ENCODE data around the gene DOCK10.

DOCK10 gene

DNA sequence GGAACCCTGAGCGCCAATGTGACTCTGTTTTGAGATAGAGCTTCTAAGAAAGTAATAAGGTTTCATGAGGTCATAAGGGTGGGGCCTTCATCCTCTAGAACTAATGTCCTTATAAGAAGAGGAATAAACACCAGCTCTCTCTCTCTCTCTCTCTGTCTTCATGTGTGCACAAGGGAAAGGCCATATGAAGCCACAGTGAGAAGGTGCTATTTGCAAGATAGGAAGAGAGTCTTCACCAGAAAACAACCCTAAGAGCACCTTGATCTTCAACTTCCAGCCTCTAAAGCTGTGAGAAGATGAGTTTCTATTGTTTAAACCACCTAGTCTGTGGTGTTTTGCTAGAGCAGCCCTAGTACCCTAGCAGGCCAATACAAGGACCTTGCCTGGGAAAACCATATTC is 55.8 kb downstream of the DOCK10 start:
- TF ChIP-seq, protein P1, sequence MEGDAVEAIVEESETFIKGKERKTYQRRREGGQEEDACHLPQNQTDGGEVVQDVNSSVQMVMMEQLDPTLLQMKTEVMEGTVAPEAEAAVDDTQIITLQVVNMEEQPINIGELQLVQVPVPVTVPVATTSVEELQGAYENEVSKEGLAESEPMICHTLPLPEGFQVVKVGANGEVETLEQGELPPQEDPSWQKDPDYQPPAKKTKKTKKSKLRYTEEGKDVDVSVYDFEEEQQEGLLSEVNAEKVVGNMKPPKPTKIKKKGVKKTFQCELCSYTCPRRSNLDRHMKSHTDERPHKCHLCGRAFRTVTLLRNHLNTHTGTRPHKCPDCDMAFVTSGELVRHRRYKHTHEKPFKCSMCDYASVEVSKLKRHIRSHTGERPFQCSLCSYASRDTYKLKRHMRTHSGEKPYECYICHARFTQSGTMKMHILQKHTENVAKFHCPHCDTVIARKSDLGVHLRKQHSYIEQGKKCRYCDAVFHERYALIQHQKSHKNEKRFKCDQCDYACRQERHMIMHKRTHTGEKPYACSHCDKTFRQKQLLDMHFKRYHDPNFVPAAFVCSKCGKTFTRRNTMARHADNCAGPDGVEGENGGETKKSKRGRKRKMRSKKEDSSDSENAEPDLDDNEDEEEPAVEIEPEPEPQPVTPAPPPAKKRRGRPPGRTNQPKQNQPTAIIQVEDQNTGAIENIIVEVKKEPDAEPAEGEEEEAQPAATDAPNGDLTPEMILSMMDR (IDR thresholded peaks at IDR 0.05; ENCODE audit: low read depth, low read length, missing control alignments), result no peak
- DNase-seq (ENCODE audit: extremely low read depth, low read depth), result no peak
- no peak overlapping the region for H3K4me3 ChIP-seq (replicated peaks; ENCODE audit: low read depth, low read length)

DNA sequence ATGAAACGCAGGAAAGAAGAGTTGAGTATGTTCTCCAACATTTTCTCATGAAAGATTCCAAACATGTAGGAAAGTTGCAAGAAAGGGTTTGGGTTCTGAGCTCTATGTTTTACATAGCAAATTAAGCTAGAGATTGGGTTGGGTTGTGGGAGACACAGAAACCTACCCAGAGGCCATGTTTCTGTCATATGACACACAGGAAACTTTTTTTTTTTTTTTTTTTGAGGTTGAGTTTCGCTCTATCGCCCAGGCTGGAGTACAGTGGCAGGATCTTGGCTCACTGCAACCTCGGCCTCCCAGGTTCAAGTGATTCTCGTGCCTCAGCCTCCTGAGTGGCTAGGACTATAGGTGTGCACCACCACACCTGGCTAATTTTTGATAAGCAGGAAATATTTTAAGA is 57.6 kb downstream of the DOCK10 start:
- DNase-seq (ENCODE audit: extremely low read depth, low read depth), result no peak
- H3K4me3 ChIP-seq (replicated peaks; ENCODE audit: low read depth, low read length), result 0 out of 2 replicates have a peak overlapping the region, but pooled peaks have one; percentile 12
- TF ChIP-seq, protein P1 (IDR thresholded peaks at IDR 0.05; ENCODE audit: low read depth, low read length, missing control alignments), result no peak

DNA sequence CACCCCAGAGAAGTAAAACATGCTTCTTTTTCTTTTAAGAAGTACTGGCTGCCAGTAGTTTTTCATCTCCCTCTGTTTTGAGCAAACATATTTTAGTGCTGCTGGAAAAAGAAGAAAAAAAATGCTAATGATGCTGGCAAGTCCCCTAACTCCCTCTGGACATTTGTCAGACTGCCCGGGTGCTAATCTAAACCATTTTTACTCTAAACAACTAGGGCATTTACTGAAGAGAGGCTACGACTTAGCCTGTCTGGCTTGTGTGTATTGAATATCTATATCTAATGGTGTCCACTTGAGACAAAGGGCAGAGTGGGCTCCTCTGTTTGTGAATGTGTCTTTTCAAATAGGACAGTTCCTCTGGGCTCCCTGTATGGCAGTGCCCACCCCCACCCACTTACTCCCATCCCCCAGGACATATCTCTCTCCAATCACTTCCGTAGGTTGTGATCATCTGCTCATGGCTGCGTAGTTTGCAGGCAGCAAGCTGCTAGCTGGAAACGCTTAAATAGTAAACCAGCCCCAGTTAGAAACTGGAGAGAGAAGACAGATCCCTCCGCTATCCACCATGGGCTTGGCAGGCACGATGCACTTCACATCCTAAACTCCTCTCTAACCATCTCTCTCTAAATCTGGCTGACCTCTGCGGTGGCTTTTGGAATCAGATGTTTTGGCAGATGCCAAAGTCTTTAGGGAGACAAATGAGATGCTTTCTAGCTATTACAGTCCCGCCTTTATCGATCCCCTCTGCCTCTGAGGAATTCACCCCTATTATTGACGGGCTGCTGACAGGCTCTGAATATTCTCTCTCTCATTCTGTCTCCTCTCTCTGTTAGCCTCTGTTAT is 58.3 kb downstream of the DOCK10 start:
- H3K4me3 ChIP-seq (replicated peaks; ENCODE audit: low read depth, low read length), result peak overlapping the region; percentile 12
- DNase-seq (ENCODE audit: extremely low read depth, low read depth), result peak; percentile 32
- TF ChIP-seq, protein P1 (IDR thresholded peaks at IDR 0.05; ENCODE audit: low read depth, low read length, missing control alignments), result no peak

DNA sequence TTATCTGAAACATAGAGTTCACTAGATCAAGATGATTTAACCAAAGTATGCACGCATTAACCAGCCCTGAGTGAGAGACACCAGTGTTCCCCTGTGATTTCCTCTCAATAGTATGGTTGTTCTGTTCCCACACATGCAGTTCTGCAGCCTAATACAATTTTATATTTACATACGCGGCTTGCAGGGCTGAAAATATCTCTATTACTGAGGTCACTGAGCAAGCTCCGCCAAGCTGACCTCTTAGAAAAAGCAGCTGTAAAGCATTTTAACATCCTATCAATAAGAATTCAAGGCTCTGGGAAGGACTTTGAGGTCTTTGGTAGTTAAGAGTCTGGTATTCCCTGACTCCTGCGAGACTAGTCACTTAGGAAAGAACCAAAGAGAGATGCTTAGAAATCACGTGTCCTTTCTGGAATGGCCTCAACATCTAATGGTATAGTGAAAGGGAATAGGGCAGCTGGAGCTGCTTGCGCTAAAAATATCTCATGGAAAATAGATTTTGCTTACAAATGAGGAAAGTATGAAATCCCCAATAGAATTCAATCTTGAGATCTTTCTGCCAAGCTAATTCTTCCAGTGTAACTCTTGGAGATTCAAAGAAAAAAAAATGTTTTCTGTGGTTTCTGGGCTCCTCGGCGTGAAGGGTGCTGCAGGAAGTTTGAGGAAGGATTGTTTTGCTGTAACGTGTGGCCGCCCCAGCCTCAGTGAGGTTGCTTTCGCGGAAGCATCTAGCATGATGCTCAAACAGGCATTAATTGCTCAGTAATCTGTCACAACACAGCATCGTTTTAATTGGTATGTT is 59.2 kb downstream of the DOCK10 start:
- DNase-seq (ENCODE audit: extremely low read depth, low read depth), result peak; percentile 32
- peak overlapping the region; percentile 12 for H3K4me3 ChIP-seq (replicated peaks; ENCODE audit: low read depth, low read length)
- TF ChIP-seq, protein P1 (IDR thresholded peaks at IDR 0.05; ENCODE audit: low read depth, low read length, missing control alignments), result no peak

DNA sequence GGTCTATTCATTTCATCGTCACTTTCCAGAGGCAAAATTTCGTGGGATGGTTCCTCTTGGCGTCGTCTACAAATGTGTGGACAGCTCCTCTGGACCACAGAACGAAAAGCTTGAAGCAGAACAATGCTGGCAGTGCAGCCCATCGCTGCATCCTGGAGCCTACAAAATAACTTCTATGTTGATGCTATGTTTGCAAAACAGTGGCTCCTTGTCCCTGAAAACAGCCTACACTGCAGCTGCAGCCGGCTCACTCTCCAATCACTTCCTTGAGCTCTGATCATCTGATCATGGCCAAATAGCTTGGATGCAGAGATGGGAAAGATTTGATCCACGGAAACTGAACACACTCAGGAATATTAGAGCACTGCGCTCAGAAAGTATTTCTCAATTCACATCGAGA is 60.0 kb downstream of the DOCK10 start:
- TF ChIP-seq, protein P1 (IDR thresholded peaks at IDR 0.05; ENCODE audit: low read depth, low read length, missing control alignments), result no peak
- no peak for DNase-seq (ENCODE audit: extremely low read depth, low read depth)
- H3K4me3 ChIP-seq (replicated peaks; ENCODE audit: low read depth, low read length), result no peak overlapping the region

DNA sequence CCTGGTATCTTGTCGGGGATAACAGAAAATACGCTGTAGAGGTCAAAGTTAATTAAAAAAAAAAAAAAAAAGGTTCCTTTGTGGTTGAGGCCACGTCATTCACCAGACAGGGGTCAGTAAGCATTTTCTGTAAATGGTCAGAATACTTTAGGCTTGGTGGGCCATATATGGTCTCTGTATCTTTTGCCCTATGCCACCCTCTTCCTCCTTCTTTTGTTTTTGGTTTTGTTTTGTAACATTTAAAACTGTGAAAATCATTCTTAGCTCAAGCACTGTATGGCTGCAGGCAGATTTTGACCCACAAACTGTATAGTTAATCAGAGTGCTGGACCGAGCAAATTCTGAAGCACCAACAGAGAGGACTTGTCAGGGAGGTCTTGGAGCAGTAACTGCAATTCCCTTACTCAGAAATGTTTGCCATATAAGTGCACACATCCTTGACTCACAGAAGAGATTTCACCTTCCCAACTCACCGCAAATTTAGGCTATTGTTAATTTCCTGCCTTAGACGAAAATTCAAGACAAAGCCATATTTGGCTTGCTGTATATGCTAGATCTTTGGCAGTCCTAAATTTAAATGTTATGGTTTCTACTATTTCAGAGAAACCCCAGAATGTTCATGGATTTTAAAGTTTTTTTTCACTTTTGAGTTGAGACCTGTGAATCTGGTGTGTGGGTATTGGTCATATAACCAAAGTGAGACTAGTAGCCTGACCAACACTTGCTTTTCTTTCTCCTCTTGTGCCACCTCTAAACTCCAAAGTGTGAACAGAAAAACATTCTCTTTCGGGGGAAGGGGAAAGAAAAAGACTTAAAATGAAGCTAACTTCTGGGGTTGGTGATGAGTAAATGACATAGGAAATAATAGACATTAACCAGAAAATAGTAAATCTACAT is 65.4 kb downstream of the DOCK10 start:
- H3K4me3 ChIP-seq (replicated peaks; ENCODE audit: low read depth, low read length), result no peak overlapping the region
- TF ChIP-seq, protein P1 (IDR thresholded peaks at IDR 0.05; ENCODE audit: low read depth, low read length, missing control alignments), result no peak
- DNase-seq (ENCODE audit: extremely low read depth, low read depth), result no peak
